GM12878 (cell line): ENCODE results near the gene MANBA. TPM values are rescaled to one million over a fixed set of nuclear protein-coding genes. Genes with fewer than 3 reads are reported as not detected.

Experiments used
- ATAC-seq: fragments of 200-7000 bp; cut with Tn5 transposase; 3 replicates; pipeline ENCODE4 v1.9.1; 2020; ENCODE audit warnings: mild to moderate bottlenecking, moderate library complexity
- BruUV-seq: library from RNA; stranded (reverse); fragments of 400-500 nt; replicated peaks from 2 replicates; lab custom pipeline; 2021; lab: Mats Ljungman, UMichigan
- CTCF ChIA-PET: fragments of 300-600 bp; sonication (Branson Sonifier 250); formaldehyde crosslinking; extraction: SDS; loops from one replicate; lab custom pipeline; 2021; ENCODE audit warnings: inconsistent platforms; lab: Yijun Ruan, JAX
- POLR2A ChIA-PET: fragments of 350-600 bp; formaldehyde crosslinking; extraction: SDS; loops from one replicate; lab custom pipeline; 2021; ENCODE audit warnings: inconsistent platforms; lab: Charles Lee
- RAD21 ChIA-PET: fragments of 300-600 bp; sonication (Branson Sonifier 250); formaldehyde crosslinking; loops from one replicate; lab custom pipeline; 2023; ENCODE audit warnings: antibody characterized with exemption; ENCODE audit not compliant: unreplicated experiment; lab: Charles Lee
- SMC1A ChIA-PET: fragments of 300-600 bp; sonication (Branson Sonifier 250); formaldehyde crosslinking; loops from one replicate; lab custom pipeline; 2023; ENCODE audit not compliant: unreplicated experiment, uncharacterized antibody; lab: Charles Lee
- DNase-seq: peaks from one replicate; pipeline ENCODE4 v3.0.0-alpha.2; 2011; ENCODE audit warnings: low read depth, low spot score
- FAIRE-seq: peaks from 3 replicates; lab custom pipeline; 2011; peaks lifted over from hg19 to GRCh38; lab: Jason Lieb, UNC
- H2AFZ ChIP-seq: 2 replicates; pipeline ENCODE4 v1.6.0; 2011; ENCODE audit warnings: low read depth, low read length, control low read depth; ENCODE audit not compliant: control insufficient read depth
- H3K27ac ChIP-seq: 2 replicates; pipeline ENCODE4 v1.5.1; 2011; ENCODE audit warnings: control low read depth; ENCODE audit not compliant: control insufficient read depth, insufficient read depth
- H3K27me3 ChIP-seq, 2 experiments: replicated peaks in 1 of 2; 2 replicates each; pipeline versions ENCODE4 v1.6.0 to v1.6.1; 2011; ENCODE audit warnings: low read length in 1 of 2; ENCODE audit not compliant: control insufficient read depth in 2 of 2, insufficient read depth in 2 of 2
- H3K36me3 ChIP-seq, 2 experiments: 2 replicates each; pipeline ENCODE4 v1.5.1; 2011; ENCODE audit warnings: low read length in 1 of 2; ENCODE audit not compliant: control insufficient read depth in 2 of 2, insufficient read depth in 2 of 2
- H3K4me1 ChIP-seq: 2 replicates; pipeline ENCODE4 v1.6.1; 2011; ENCODE audit warnings: mild to moderate bottlenecking, low read length, moderate library complexity, mixed read lengths; ENCODE audit not compliant: control insufficient read depth, insufficient read depth
- H3K4me2 ChIP-seq: 2 replicates; pipeline ENCODE4 v1.6.0; 2011; ENCODE audit warnings: control low read depth; ENCODE audit not compliant: control insufficient read depth, insufficient read depth
- H3K4me3 ChIP-seq: fragments of 200-600 bp; sonication (generic); 2 replicates; pipeline ENCODE4 v1.5.1; 2016
- H3K79me2 ChIP-seq: 2 replicates; pipeline ENCODE4 v1.6.0; 2011; ENCODE audit warnings: low read length; ENCODE audit not compliant: control insufficient read depth, insufficient read depth
- H3K9ac ChIP-seq: 2 replicates; pipeline ENCODE4 v1.8.0; 2011; ENCODE audit warnings: low read length, control low read depth, mixed read lengths; ENCODE audit not compliant: control insufficient read depth, insufficient read depth
- H3K9me3 ChIP-seq: replicated peaks from 3 replicates; pipeline ENCODE4 v1.5.1; 2011; ENCODE audit warnings: mild to moderate bottlenecking, low read length; ENCODE audit not compliant: control insufficient read depth, insufficient read depth
- H4K20me1 ChIP-seq: 2 replicates; pipeline ENCODE4 v1.6.0; 2011; ENCODE audit not compliant: control insufficient read depth, insufficient read depth
- BCLAF1 ChIP-seq: fragments of 450-650 bp; IDR thresholded peaks from 2 replicates; pipeline ENCODE4 v1.6.1; 2017; ENCODE audit warnings: antibody characterized with exemption, mild to moderate bottlenecking, moderate library complexity
- DPF2 ChIP-seq: fragments of 450-650 bp; IDR thresholded peaks from 2 replicates; pipeline ENCODE4 v1.6.1; 2017; ENCODE audit warnings: mild to moderate bottlenecking
- IRF3 ChIP-seq: fragments of 450-650 bp; IDR thresholded peaks from 2 replicates; pipeline ENCODE4 v1.6.1; 2014; ENCODE audit warnings: mild to moderate bottlenecking
- MYB ChIP-seq: fragments of 150-350 bp; IDR thresholded peaks from 2 replicates; pipeline ENCODE4 v1.6.1; 2014; ENCODE audit warnings: mild to moderate bottlenecking, low read depth, low read length, borderline replicate concordance
- POLR2A ChIP-seq: IDR thresholded peaks from 2 replicates; pipeline ENCODE4 v1.6.1; 2011; ENCODE audit warnings: low read depth, mild to moderate bottlenecking, low read length
- POLR2AphosphoS5 ChIP-seq: IDR thresholded peaks from 2 replicates; pipeline ENCODE4 v1.6.1; 2011; ENCODE audit warnings: mild to moderate bottlenecking, low read length, inconsistent platforms
- RCOR1 ChIP-seq: conservative IDR thresholded peaks from 2 replicates; pipeline ENCODE4 v1.6.1; 2012; ENCODE audit warnings: low read depth, low read length, improper control_type of control experiment
- SUZ12 ChIP-seq: fragments of 200-600 bp; sonication (generic); IDR thresholded peaks from one replicate; pipeline ENCODE4 v1.6.1; 2018; ENCODE audit warnings: antibody characterized with exemption, mild to moderate bottlenecking; ENCODE audit not compliant: unreplicated experiment
- ZNF207 ChIP-seq: fragments of 450-650 bp; IDR thresholded peaks from 2 replicates; pipeline ENCODE4 v1.6.1; 2014; ENCODE audit warnings: antibody characterized with exemption, mild to moderate bottlenecking, borderline replicate concordance
- WGBS: methylation state at CpG from one replicate; pipeline ENCODE4 v1.1.6; 2016; ENCODE audit warnings: low lambda C conversion rate; ENCODE audit not compliant: insufficient replicate concordance, insufficient coverage; ENCODE audit errors: missing lambda C conversion rate; 5-methylcytosine and 5-hydroxymethylcytosine counted together
- in situ Hi-C: fragments of 300-500 bp; cut with MboI; formaldehyde crosslinking; loops from 9 replicates; pipeline ENCODE4 v1.14.3; 2018; ENCODE audit warnings: mixed read lengths
- intact Hi-C: fragments of 100-400 bp; cut with micrococcal nuclease; formaldehyde crosslinking; loops from one replicate; pipeline ENCODE4 v1.14.2; 2022; ENCODE audit not compliant: unreplicated experiment
- polyA plus RNA-seq, 11 experiments: library from polyadenylated mRNA; depleted of rRNA in 4 of 11; unstranded in 6 of 11; stranded (reverse) in 5 of 11; fragments of >200 nt; fragmentation: Nextera tagmentation in 4 of 11; fragmentation: Illumina TruSeq in 1 of 11; extraction: Ambion mirVana in 4 of 11; extraction: Trizol in 1 of 11; gene quantifications; 1 replicate in 1 of 11; 2 replicates in 10 of 11; pipeline versions ENCODE4 v1.2.1 to v1.2.3, GENCODE V29; 2011 to 2016; ENCODE audit warnings: inconsistent platforms in 2 of 11, missing spikeins in 2 of 11, low read depth in 1 of 11
- total RNA-seq, 4 experiments: library from RNA; depleted of rRNA in 3 of 4; stranded (reverse); fragments of >200 nt in 3 of 4; fragmentation: Illumina TruSeq in 1 of 4; extraction: Trizol in 1 of 4; gene quantifications; 2 replicates each; pipeline versions ENCODE4 v1.2.1 to v1.2.3, GENCODE V29; 2013 to 2021
- TF ChIP-seq, protein P1 (sequence below): fragments of 150-350 bp; IDR thresholded peaks from 2 replicates; pipeline ENCODE4 v1.6.1; 2014; ENCODE audit warnings: mild to moderate bottlenecking, low read depth, low read length

Gene MANBA
- total and polyA plus RNA-seq, 10 of the 15 experiments (the other 5 are each of a cell fraction or from before 2014, with no cell fraction given): 3.8 to 19.0 (median 12.5) TPM

DNA sequence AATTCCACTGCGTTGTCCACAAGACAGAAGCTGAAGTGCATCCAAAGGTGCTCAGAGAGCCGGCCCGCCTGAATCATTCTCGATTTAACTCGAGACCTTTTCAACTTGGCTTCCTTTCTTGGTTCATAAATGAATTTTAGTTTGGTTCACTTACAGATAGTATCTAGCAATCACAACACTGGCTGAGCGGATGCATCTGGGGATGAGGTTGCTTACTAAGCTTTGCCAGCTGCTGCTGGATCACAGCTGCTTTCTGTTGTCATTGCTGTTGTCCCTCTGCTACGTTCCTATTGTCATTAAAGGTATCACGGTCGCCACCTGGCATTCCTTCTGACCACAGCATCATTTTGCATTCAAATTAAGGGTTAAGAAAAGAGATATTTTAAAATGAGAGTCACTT, 144.1 kb downstream of the MANBA start (continued):
- TF ChIP-seq DPF2 (no peak), RCOR1 (no peak), MYB (no peak), ZNF207 (no peak), BCLAF1 (no peak), POLR2AphosphoS5 (no peak), IRF3 (no peak)
- TF ChIP-seq, protein P1, sequence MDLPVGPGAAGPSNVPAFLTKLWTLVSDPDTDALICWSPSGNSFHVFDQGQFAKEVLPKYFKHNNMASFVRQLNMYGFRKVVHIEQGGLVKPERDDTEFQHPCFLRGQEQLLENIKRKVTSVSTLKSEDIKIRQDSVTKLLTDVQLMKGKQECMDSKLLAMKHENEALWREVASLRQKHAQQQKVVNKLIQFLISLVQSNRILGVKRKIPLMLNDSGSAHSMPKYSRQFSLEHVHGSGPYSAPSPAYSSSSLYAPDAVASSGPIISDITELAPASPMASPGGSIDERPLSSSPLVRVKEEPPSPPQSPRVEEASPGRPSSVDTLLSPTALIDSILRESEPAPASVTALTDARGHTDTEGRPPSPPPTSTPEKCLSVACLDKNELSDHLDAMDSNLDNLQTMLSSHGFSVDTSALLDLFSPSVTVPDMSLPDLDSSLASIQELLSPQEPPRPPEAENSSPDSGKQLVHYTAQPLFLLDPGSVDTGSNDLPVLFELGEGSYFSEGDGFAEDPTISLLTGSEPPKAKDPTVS: no peak

GRCh38 chr4:102614801-102615200, 146.0 kb downstream of the MANBA start:
- Histone ChIP-seq H3K9me3 (peaks cover 3% of the 10 kb centered on the region; the same call in 1 of the 3 replicates), H3K9ac (no peak overlapping the region), H3K27me3 (no peaks in the 10 kb centered on the region), H3K4me1 (no peaks in the 10 kb centered on the region), H3K79me2 (no peaks in the 10 kb centered on the region), H3K27ac (no peak overlapping the region), H2AFZ (no peak overlapping the region), H3K4me2 (no peak overlapping the region)
- POLR2A ChIA-PET: no interaction called here
- SMC1A ChIA-PET: no interaction called here
- no TSS peak for BruUV-seq
- 96% methylated on average over 9 of the region's 9 CpGs for WGBS
- DNase-seq (no peak), FAIRE-seq (no peak)
- CTCF ChIA-PET: no interaction called here
- RAD21 ChIA-PET: no interaction called here
- TF ChIP-seq POLR2A (peak; percentile 10; the same call in 1 of the 2 replicates), SUZ12 (no peak)
- TF ChIP-seq, all 136 proteins: peak for 1
- intact Hi-C loops: no loop called here
- no peak for ATAC-seq
- no peak overlapping the region for H3K4me3 ChIP-seq
- no peaks in the 10 kb centered on the region for H4K20me1 ChIP-seq
- H3K36me3 ChIP-seq: peaks cover 34 to 42% of the 10 kb centered on the region in 2 experiments
- in situ Hi-C loops: no loop called here
